Tibial nerve (tissue), 3 donors: ENCODE measurements around the gene MAPK1.

ENCODE experiments used
- CTCF ChIP-seq, 5 experiments: fragments of 200-600 bp in 3 of 5; fragments of 450-650 bp in 2 of 5; sonication (generic) in 3 of 5; IDR thresholded peaks; one replicate each; pipeline ENCODE4 v1.5.1; 2016 to 2019; ENCODE audit warnings: antibody characterized with exemption in 5 of 5, mild to moderate bottlenecking in 3 of 5, moderate library complexity in 2 of 5
- POLR2A ChIP-seq, 2 donors: fragments of 450-650 bp; IDR thresholded peaks; one replicate each; pipeline ENCODE4 v1.6.1; 2017; ENCODE audit warnings: antibody characterized with exemption in 2 of 2, mild to moderate bottlenecking in 2 of 2, moderate library complexity in 2 of 2

- TF ChIP-seq CTCF (IDR thresholded peaks at IDR 0.05) (no peak), POLR2A (IDR thresholded peaks at IDR 0.05) (no peak)
Observed at GRCh38 chr22:21896951-21897513, 29.6 kb upstream of the MAPK1 start.
